ENCODE measurements around the gene SDCBP2. TPM values are rescaled to one million over a fixed set of nuclear protein-coding genes. Genes with fewer than 3 reads are reported as not detected.

The SDCBP2 gene
- total RNA-seq, 1 experiment from 2014 or later: 2.6 TPM

GRCh38 chr20:1274485-1275311 lies 54.2 kb downstream of the SDCBP2 start:
- DNase-seq (ENCODE audit: low spot score): no peak

- DNase-seq (ENCODE audit: low spot score): no peak
Measured at GRCh38 chr20:1273366-1273765, 55.6 kb downstream of the SDCBP2 start.

GRCh38 chr20:1272368-1273100 lies 56.4 kb downstream of the SDCBP2 start:
- no peak for DNase-seq (ENCODE audit: low spot score)

GRCh38 chr20:1269850-1270249 lies 59.1 kb downstream of the SDCBP2 start:
- DNase-seq (ENCODE audit: low spot score): no peak

GRCh38 chr20:1269235-1269634 lies 59.7 kb downstream of the SDCBP2 start:
- DNase-seq (ENCODE audit: low spot score): no peak

GRCh38 chr20:1267809-1268374 lies 61.0 kb downstream of the SDCBP2 start:
- no peak for DNase-seq (ENCODE audit: low spot score)

GRCh38 chr20:1267161-1267560 lies 61.8 kb downstream of the SDCBP2 start:
- no peak for DNase-seq (ENCODE audit: low spot score)

GRCh38 chr20:1266167-1266973 lies 62.6 kb downstream of the SDCBP2 start, which contains the start of gene SNPH:
Gene SNPH (plus strand): TSS chr20:1266294. CDS start chr20:1296240, 29,946 bp downstream.
- peak; percentile 69 for DNase-seq (ENCODE audit: low spot score)

- DNase-seq (ENCODE audit: low spot score): no peak
Measured at GRCh38 chr20:1265916-1266166, 63.1 kb downstream of the SDCBP2 start.

- DNase-seq (ENCODE audit: low spot score): peak; percentile 14
Measured at GRCh38 chr20:1265226-1265915, 63.6 kb downstream of the SDCBP2 start.

- no peak for DNase-seq (ENCODE audit: low spot score)
Measured at GRCh38 chr20:1264727-1265126, 64.2 kb downstream of the SDCBP2 start.

- no peak for DNase-seq (ENCODE audit: low spot score)
Measured at GRCh38 chr20:1263853-1264252, 65.1 kb downstream of the SDCBP2 start.

Other genes with a start within 250 kb of the SDCBP2 start
- 63.9 and 90.5 TPM in 2 replicates for gene PSMF1, start 210.5 kb downstream of the SDCBP2 start, total RNA-seq (2014; rRNA removed; shearing (Covaris generic))
- 0.67 and 0.72 TPM in 2 replicates for gene TMEM74B, start 144.2 kb downstream of the SDCBP2 start, total RNA-seq (2014; rRNA removed; shearing (Covaris generic))
- not detected in 2 replicates for gene C20orf202, start 125.7 kb downstream of the SDCBP2 start, total RNA-seq (2014; rRNA removed; shearing (Covaris generic))
- 0.07 and 0.90 TPM in 2 replicates for gene RAD21L1, start 103.1 kb downstream of the SDCBP2 start, total RNA-seq (2014; rRNA removed; shearing (Covaris generic))
- gene SNPH, start 62.8 kb downstream of the SDCBP2 start, total RNA-seq (2014; rRNA removed; shearing (Covaris generic)): 11.6 and 13.9 TPM in 2 replicates
- gene FKBP1A, start 63.9 kb upstream of the SDCBP2 start, total RNA-seq (2014; rRNA removed; shearing (Covaris generic)): 149 and 200 TPM in 2 replicates
- gene NSFL1C, start 137.7 kb upstream of the SDCBP2 start, total RNA-seq (2014; rRNA removed; shearing (Covaris generic)): 66.3 and 81.6 TPM in 2 replicates
- not detected in 2 replicates for gene SIRPB2, start 162.3 kb upstream of the SDCBP2 start, total RNA-seq (2014; rRNA removed; shearing (Covaris generic))
- not detected in 2 replicates for gene SIRPD, start 228.6 kb upstream of the SDCBP2 start, total RNA-seq (2014; rRNA removed; shearing (Covaris generic))

Data from A172 (cell line).